HL-60 (cell line): ENCODE measurements around the gene SBNO2.

Experiments used
- CTCF ChIP-seq: IDR thresholded peaks from one replicate; pipeline ENCODE4 v1.5.1; 2011; ENCODE audit warnings: low read length, control low read depth, inconsistent platforms; ENCODE audit not compliant: insufficient read depth
- POLR2AphosphoS5 ChIP-seq: IDR thresholded peaks from 2 replicates; pipeline ENCODE4 v1.6.1; 2012; ENCODE audit warnings: low read depth

- no peak for TF ChIP-seq POLR2AphosphoS5
- no peak for TF ChIP-seq CTCF
These were observed 70.8 kb downstream of the SBNO2 start for GRCh38 chr19:1103132-1103707.
